ENCODE results near the gene PLCH1.

PLCH1 gene

GRCh38 chr3:155682426-155683343, 62.2 kb downstream of the PLCH1 start:
- no peak for DNase-seq

GRCh38 chr3:155676252-155676981, 68.5 kb downstream of the PLCH1 start:
- DNase-seq, result no peak

GRCh38 chr3:155675094-155675493, 69.8 kb downstream of the PLCH1 start:
- no peak for DNase-seq

- no peak for DNase-seq
Measured at GRCh38 chr3:155673421-155673820, 71.5 kb downstream of the PLCH1 start.

- no peak for DNase-seq
Measured at GRCh38 chr3:155670335-155670734, 74.5 kb downstream of the PLCH1 start.

GRCh38 chr3:155667988-155668387, 76.9 kb downstream of the PLCH1 start:
- no peak for DNase-seq

DNA sequence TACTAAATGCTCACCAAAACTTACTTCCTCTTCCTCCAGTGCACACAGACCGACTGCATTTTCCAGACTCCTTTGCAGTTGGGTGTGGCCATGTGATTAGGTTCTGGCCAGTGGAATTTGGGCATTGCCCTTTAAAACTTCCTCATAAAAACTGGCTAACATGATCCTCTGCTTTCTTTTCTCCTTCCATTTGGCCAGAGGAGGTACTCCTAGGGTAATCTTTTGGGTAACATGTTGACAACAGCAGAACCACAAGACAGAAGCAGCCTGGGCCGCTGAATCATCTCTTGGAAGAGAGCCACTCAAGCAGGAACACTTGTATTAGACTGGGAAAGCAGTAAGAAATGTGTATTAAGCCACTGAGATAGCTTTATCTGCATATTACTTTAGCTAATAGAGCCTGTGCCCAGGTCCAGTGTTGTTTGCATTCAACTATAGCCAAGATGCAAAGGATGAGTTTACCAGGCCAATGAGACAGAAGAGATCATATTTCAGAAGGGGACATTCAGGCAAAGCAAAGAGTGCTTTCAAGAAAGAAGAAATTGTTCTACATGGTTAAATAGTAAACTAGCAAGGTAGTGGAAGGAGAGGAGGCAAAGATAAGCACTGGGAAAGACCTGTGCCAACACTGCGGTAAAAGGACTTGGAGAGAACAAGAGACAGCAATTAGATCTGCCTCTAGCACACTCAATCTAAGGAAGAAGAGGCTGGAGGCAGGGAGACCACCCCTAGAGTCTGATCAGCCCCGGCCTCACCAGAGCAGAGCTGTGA, 79.8 kb downstream of the PLCH1 start:
- no peak for DNase-seq

GRCh38 chr3:155663467-155664212, 81.2 kb downstream of the PLCH1 start:
- DNase-seq, result no peak

- no peak for DNase-seq
Measured at GRCh38 chr3:155661760-155662159, 83.1 kb downstream of the PLCH1 start.

DNA sequence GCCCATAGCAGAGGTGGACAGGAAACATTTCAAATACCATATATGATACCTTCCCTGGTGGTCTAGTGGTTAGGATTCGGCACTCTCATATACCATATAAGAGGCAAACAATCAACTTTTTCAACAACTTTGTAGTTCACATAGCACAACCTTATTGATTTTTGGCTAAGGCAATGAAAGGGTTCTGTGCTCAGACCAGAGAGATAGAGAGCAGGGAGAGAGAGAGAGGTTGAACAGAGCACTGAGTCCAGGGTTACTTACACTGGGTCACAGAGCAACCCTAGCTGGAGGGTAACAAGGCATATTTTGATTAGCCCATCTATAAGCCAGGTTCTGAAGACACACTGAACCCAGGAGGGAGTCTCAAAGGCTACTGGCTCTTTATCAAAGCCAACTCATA, 83.8 kb downstream of the PLCH1 start:
- no peak for DNase-seq

GRCh38 chr3:155658671-155659261, 86.1 kb downstream of the PLCH1 start:
- no peak for DNase-seq

DNA sequence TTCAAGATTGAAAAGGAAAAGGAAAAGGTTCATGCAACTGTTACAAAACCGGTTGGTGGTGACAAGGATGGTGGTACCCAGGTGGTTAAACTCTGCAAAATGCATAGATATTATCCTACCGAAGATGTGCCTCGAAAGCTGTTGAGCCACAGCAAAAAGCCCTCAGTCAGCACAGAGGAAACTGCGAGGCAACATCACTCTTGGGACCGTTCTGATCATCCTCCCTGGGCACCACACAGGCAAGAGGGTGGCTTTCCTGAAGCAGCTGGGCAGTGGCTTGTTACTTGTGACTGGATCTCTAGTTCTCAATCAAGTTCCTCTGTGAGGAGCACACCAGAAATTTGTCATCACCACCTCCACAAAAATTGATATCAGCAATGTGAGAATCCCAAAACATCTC, 86.9 kb downstream of the PLCH1 start:
- no peak for DNase-seq

GRCh38 chr3:155657161-155657560, 87.7 kb downstream of the PLCH1 start:
- no peak for DNase-seq

GRCh38 chr3:155656466-155656865, 88.4 kb downstream of the PLCH1 start:
- no peak for DNase-seq

- no peak for DNase-seq
Measured at GRCh38 chr3:155651489-155652218, 93.2 kb downstream of the PLCH1 start.

DNA sequence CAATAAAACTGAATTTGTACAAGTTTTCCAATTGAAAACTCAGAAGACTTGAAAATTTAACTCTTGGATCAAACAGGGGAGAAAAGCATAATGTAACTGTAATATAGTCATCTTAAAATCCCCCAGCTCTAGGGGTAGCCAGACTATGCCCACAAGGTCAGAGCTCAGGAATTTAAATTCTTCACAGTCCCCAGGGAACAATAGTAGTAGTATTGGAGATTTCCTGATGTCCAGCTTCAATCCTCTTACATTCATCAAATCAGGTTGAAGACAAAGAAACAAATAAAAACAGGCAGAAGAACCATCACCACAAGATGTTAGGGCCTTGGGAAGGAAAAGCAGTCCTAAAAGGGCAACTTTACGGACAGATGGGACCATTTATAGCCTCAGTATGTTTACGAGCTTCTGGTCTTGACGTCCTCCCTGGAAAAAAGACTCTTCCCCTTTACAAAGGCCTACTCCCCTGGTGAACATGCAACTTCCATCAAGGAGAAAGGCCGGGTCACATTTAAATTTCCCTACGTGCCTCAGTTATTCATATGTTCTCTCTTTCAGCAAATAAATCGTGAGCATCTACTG, 96.8 kb downstream of the PLCH1 start:
- no peak for DNase-seq

DNA sequence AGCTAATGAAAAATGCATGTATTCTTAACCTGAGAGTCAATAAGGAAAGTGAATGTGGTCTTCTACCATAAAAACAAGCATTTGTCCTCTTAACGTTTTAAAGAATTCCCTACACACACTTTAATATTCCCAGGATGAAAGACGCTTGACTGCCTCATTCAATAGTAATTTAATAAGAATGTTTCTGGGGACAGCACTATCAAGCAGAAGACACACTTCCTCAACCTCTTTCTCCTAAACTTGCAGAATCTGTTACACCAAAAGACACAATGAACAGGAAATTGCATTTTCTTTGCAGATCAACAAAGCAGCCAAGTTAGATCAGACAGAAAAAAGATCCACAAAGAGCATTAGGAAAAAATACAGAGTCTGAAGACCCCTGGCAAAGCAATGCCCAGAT, 97.7 kb downstream of the PLCH1 start:
- no peak for DNase-seq

DNA sequence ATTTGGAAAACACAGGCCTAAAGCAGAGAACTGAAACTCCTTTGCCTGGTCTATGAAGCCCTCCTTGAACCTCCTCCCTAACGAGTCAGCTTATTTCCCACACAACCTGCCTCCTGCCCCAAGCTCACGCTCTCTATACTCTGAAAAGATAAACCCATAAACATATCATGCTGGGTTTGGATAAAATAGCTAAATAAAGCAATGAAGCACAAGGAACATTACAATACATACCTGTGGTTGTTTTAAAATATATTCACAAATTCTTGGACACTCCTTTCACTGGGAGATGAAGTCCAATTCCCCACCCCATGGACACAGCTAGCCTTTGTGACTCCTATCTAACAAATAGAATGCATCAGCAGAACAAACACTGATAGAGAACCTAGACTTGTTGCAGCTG, 98.2 kb downstream of the PLCH1 start:
- no peak for DNase-seq

GRCh38 chr3:155646128-155646527, 98.7 kb downstream of the PLCH1 start:
- DNase-seq, result no peak

DNA sequence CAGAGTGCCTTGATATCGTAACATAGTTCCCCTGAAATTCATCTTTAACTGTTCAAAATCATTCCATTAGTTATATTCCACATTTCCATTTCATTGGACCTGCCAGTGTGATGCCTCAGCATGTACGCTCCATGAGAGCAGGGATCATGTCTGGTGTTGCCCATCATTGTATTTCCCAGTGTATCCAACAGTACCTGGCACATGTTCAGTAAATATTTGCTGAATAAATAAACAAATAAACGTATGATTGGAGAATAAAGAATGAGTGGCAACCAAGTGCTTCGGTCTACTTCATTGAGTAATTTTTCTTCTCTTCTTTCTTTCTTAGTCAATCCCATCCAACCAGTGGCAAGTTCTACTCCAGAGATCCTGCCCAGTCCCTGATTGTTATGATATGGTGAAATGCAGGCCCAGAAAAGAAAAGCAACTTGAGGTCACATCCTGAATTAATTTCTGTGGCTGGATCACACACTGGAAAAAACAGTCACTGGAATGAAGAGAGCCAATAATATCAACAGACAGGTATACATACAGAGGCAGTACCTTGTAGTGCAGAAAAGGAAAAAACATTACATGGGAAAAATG, 101.2 kb downstream of the PLCH1 start:
- DNase-seq, result no peak

DNA sequence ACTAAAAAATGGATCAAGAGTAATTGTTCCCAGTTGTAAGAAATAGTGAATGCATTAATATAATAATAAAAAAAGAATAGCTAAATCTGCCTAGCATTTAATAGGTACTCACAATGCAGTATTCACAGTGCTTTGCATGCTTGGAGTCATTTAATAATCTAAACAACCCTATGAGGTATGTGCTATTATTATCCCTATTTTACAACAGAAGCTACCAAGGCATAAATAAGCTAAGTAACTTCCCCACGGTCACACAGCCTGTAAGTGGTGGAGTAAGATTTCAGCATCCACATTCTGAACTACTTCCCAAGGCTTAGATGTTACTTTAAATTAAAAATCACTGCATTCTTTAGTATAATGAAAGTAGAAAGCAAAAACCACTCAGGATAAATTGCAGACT, 102.9 kb downstream of the PLCH1 start:
- no peak for DNase-seq
